HepG2 (cell line): ENCODE results near the gene ARHGAP9.

Source experiments
- CBX5 ChIP-seq: sonication (generic); formaldehyde crosslinking; IDR thresholded peaks from 2 replicates; pipeline ENCODE4 v1.4.0; 2020; ENCODE audit warnings: missing genetic modification reagents, borderline replicate concordance
- FOXK1 ChIP-seq: sonication (generic); formaldehyde crosslinking; IDR thresholded peaks from 2 replicates; pipeline ENCODE4 v1.4.0; 2020; ENCODE audit warnings: low read depth, missing genetic modification reagents, borderline replicate concordance
- GABPA ChIP-seq, 2 experiments: IDR thresholded peaks; 2 replicates each; pipeline ENCODE4 v1.6.1; 2011 to 2016; ENCODE audit warnings: low read depth in 2 of 2, low read length in 1 of 2, missing biosample characterization in 1 of 2, missing genetic modification characterization in 1 of 2
- MEF2D ChIP-seq: sonication (generic); formaldehyde crosslinking; IDR thresholded peaks from 2 replicates; pipeline ENCODE4 v1.5.1; 2020; ENCODE audit warnings: mild to moderate bottlenecking, missing genetic modification reagents
- NAIF1 ChIP-seq: sonication (generic); formaldehyde crosslinking; IDR thresholded peaks from 2 replicates; pipeline ENCODE4 v1.5.0; 2020; ENCODE audit warnings: mild to moderate bottlenecking, missing genetic modification reagents, borderline replicate concordance
- NR2C2 ChIP-seq: sonication (generic); formaldehyde crosslinking; IDR thresholded peaks from 2 replicates; pipeline ENCODE4 v1.4.0; 2020; ENCODE audit warnings: missing genetic modification reagents, mild to moderate bottlenecking, moderate library complexity, borderline replicate concordance
- RBM22 ChIP-seq: fragments of 200-400 bp; formaldehyde crosslinking; optimal IDR thresholded peaks from 2 replicates; pipeline ENCODE3; 2017; ENCODE audit warnings: mild to moderate bottlenecking, low read length, moderate library complexity
- RELA ChIP-seq: sonication (generic); formaldehyde crosslinking; IDR thresholded peaks from 2 replicates; pipeline ENCODE4 v1.4.0; 2020; ENCODE audit warnings: missing genetic modification reagents
- TF ChIP-seq, protein P1 (sequence below): sonication (generic); formaldehyde crosslinking; IDR thresholded peaks from 2 replicates; pipeline ENCODE4 v1.5.0; 2020; ENCODE audit warnings: mild to moderate bottlenecking, missing genetic modification reagents, moderate library complexity
- TF ChIP-seq, protein P2 (sequence below), 2 experiments: sonication (generic) in 1 of 2; formaldehyde crosslinking in 1 of 2; IDR thresholded peaks; 2 replicates each; pipeline versions ENCODE4 v1.5.1 to v1.6.1; 2011 to 2020; ENCODE audit warnings: borderline replicate concordance in 1 of 2, low read depth in 1 of 2, low read length in 1 of 2, mild to moderate bottlenecking in 1 of 2, missing genetic modification reagents in 1 of 2, moderate library complexity in 1 of 2
- TF ChIP-seq, protein P3 (sequence below), 2 experiments: IDR thresholded peaks; 2 replicates each; pipeline ENCODE4 v1.6.1; 2011 to 2012; ENCODE audit warnings: low read length in 2 of 2, borderline replicate concordance in 1 of 2, low read depth in 1 of 2, mild to moderate bottlenecking in 1 of 2, moderate library complexity in 1 of 2

DNA sequence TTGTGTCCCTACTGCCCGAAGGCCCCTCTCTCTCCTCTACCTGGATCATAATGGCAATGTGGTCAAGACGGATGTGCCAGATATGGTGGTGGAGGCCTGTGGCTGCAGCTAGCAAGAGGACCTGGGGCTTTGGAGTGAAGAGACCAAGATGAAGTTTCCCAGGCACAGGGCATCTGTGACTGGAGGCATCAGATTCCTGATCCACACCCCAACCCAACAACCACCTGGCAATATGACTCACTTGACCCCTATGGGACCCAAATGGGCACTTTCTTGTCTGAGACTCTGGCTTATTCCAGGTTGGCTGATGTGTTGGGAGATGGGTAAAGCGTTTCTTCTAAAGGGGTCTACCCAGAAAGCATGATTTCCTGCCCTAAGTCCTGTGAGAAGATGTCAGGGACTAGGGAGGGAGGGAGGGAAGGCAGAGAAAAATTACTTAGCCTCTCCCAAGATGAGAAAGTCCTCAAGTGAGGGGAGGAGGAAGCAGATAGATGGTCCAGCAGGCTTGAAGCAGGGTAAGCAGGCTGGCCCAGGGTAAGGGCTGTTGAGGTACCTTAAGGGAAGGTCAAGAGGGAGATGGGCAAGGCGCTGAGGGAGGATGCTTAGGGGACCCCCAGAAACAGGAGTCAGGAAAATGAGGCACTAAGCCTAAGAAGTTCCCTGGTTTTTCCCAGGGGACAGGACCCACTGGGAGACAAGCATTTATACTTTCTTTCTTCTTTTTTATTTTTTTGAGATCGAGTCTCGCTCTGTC, 22.8 kb downstream of the ARHGAP9 start:
- TF ChIP-seq, protein P1, sequence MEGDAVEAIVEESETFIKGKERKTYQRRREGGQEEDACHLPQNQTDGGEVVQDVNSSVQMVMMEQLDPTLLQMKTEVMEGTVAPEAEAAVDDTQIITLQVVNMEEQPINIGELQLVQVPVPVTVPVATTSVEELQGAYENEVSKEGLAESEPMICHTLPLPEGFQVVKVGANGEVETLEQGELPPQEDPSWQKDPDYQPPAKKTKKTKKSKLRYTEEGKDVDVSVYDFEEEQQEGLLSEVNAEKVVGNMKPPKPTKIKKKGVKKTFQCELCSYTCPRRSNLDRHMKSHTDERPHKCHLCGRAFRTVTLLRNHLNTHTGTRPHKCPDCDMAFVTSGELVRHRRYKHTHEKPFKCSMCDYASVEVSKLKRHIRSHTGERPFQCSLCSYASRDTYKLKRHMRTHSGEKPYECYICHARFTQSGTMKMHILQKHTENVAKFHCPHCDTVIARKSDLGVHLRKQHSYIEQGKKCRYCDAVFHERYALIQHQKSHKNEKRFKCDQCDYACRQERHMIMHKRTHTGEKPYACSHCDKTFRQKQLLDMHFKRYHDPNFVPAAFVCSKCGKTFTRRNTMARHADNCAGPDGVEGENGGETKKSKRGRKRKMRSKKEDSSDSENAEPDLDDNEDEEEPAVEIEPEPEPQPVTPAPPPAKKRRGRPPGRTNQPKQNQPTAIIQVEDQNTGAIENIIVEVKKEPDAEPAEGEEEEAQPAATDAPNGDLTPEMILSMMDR (CRISPR knock-in tag): no peak
- TF ChIP-seq GABPA (IDR thresholded peaks at IDR 0.05; ENCODE audit: low read depth, low read length) (no peak), GABPA (CRISPR knock-in tag; IDR thresholded peaks at IDR 0.05; ENCODE audit: low read depth) (no peak), RELA (CRISPR knock-in tag) (no peak), CBX5 (no peak), FOXK1 (no peak), RBM22 (no peak), NR2C2 (no peak), NAIF1 (CRISPR knock-in tag) (no peak), MEF2D (CRISPR knock-in tag) (no peak)
- TF ChIP-seq, protein P2, sequence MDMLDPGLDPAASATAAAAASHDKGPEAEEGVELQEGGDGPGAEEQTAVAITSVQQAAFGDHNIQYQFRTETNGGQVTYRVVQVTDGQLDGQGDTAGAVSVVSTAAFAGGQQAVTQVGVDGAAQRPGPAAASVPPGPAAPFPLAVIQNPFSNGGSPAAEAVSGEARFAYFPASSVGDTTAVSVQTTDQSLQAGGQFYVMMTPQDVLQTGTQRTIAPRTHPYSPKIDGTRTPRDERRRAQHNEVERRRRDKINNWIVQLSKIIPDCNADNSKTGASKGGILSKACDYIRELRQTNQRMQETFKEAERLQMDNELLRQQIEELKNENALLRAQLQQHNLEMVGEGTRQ (IDR thresholded peaks at IDR 0.05; ENCODE audit: low read depth, low read length): no peak
- TF ChIP-seq, protein P2 (CRISPR knock-in tag; IDR thresholded peaks at IDR 0.05; ENCODE audit: borderline replicate concordance): no peak
- TF ChIP-seq, protein P3, sequence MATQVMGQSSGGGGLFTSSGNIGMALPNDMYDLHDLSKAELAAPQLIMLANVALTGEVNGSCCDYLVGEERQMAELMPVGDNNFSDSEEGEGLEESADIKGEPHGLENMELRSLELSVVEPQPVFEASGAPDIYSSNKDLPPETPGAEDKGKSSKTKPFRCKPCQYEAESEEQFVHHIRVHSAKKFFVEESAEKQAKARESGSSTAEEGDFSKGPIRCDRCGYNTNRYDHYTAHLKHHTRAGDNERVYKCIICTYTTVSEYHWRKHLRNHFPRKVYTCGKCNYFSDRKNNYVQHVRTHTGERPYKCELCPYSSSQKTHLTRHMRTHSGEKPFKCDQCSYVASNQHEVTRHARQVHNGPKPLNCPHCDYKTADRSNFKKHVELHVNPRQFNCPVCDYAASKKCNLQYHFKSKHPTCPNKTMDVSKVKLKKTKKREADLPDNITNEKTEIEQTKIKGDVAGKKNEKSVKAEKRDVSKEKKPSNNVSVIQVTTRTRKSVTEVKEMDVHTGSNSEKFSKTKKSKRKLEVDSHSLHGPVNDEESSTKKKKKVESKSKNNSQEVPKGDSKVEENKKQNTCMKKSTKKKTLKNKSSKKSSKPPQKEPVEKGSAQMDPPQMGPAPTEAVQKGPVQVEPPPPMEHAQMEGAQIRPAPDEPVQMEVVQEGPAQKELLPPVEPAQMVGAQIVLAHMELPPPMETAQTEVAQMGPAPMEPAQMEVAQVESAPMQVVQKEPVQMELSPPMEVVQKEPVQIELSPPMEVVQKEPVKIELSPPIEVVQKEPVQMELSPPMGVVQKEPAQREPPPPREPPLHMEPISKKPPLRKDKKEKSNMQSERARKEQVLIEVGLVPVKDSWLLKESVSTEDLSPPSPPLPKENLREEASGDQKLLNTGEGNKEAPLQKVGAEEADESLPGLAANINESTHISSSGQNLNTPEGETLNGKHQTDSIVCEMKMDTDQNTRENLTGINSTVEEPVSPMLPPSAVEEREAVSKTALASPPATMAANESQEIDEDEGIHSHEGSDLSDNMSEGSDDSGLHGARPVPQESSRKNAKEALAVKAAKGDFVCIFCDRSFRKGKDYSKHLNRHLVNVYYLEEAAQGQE (IDR thresholded peaks at IDR 0.05; ENCODE audit: borderline replicate concordance in 1 of 2, low read depth in 1 of 2, low read length in 2 of 2): no peak
